NB4 (cell line): ENCODE measurements around the gene ZWILCH.

Experiments used
- MYC ChIP-seq: IDR thresholded peaks from 2 replicates; pipeline ENCODE4 v1.6.1; 2011; ENCODE audit warnings: low read depth, low read length
- POLR2A ChIP-seq: IDR thresholded peaks from 2 replicates; pipeline ENCODE4 v1.6.1; 2011; ENCODE audit warnings: mild to moderate bottlenecking; ENCODE audit not compliant: insufficient read length; ENCODE audit errors: extremely low read depth
- TF ChIP-seq, protein P1 (sequence below): IDR thresholded peaks from one replicate; pipeline ENCODE4 v1.5.1; 2012; ENCODE audit warnings: low read depth, low read length
- TF ChIP-seq, protein P2 (sequence below): IDR thresholded peaks from 2 replicates; pipeline ENCODE4 v1.6.1; 2011; ENCODE audit warnings: low read depth, low read length

DNA sequence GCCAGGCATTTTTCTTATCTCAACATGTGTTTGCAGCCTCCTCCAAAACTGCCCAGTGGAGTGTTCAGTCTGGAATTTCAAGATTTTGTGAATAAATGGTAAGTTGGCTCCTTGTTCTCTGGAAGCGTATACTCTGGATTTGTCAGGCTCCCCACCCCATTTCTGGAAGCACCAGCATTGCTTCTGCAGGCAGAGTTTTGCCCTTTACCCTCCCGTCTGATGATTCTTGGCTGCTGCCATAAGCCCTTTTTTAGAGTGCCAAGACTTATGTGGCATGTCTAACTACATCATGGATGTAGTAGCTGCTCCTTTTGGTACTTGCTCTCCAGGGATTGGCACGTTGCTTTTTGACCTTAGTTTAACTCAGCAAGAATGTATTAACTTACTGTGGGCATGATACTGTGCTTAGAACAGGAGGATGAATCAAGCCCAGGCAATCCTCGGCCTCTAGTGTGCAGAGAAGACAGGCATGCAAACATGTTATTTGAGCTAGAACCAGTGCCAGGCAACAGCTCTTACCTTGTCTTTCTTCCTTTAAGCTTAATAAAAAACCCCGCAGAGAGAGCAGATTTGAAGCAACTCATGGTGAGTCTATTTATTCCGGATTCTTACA, 15.8 kb upstream of the ZWILCH start:
- no peak for TF ChIP-seq MYC
- TF ChIP-seq, protein P1, sequence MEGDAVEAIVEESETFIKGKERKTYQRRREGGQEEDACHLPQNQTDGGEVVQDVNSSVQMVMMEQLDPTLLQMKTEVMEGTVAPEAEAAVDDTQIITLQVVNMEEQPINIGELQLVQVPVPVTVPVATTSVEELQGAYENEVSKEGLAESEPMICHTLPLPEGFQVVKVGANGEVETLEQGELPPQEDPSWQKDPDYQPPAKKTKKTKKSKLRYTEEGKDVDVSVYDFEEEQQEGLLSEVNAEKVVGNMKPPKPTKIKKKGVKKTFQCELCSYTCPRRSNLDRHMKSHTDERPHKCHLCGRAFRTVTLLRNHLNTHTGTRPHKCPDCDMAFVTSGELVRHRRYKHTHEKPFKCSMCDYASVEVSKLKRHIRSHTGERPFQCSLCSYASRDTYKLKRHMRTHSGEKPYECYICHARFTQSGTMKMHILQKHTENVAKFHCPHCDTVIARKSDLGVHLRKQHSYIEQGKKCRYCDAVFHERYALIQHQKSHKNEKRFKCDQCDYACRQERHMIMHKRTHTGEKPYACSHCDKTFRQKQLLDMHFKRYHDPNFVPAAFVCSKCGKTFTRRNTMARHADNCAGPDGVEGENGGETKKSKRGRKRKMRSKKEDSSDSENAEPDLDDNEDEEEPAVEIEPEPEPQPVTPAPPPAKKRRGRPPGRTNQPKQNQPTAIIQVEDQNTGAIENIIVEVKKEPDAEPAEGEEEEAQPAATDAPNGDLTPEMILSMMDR, result no peak
- TF ChIP-seq POLR2A, result no peak
- TF ChIP-seq, protein P2, sequence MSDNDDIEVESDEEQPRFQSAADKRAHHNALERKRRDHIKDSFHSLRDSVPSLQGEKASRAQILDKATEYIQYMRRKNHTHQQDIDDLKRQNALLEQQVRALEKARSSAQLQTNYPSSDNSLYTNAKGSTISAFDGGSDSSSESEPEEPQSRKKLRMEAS, result no peak
